ENCODE measurements around the gene CEP44. TPM values are rescaled to one million over a fixed set of nuclear protein-coding genes. Genes with fewer than 3 reads are reported as not detected.

CEP44 gene
- total RNA-seq, 1 experiment from 2014 or later: 11.5 TPM

GRCh38 chr4:174274436-174274835 is 9.3 kb upstream of the CEP44 start:
- Histone ChIP-seq H3K27me3 (ENCODE audit: insufficient read depth, low read length) (no peaks in the 10 kb centered on the region), H3K36me3 (ENCODE audit: control insufficient read depth in 1 of 2, insufficient read depth in 2 of 2, low read length in 2 of 2) (no peaks in the 10 kb centered on the region), H3K9me2 (ENCODE audit: insufficient read depth) (no peaks in the 10 kb centered on the region), H2AFZ (ENCODE audit: low read depth, low read length, poor library complexity, severe bottlenecking) (no peak overlapping the region), H3K79me2 (ENCODE audit: insufficient read depth, low read length) (peaks cover 4% of the 10 kb centered on the region; the same call in 1 of the 2 replicates), H3K4me3 (replicated peaks in 1 of 2; ENCODE audit: low read depth in 1 of 2, low read length in 2 of 2) (no peak overlapping the region), H3K9ac (ENCODE audit: low read length) (no peak overlapping the region), H3K9me3 (ENCODE audit: control insufficient read depth in 1 of 2, insufficient read depth in 1 of 2, low read depth in 1 of 2, low read length in 2 of 2) (no peaks in the 10 kb centered on the region), H3K27ac (ENCODE audit: low read depth, low read length) (no peak overlapping the region), H3K4me2 (ENCODE audit: low read length) (no peak overlapping the region), H4K20me1 (ENCODE audit: insufficient read depth) (no peaks in the 10 kb centered on the region), H3K4me1 (ENCODE audit: control insufficient read depth in 1 of 2, insufficient read depth in 2 of 2, low read length in 2 of 2) (no peaks in the 10 kb centered on the region)
- no TSS peak for BruUV-seq (replicated peaks)
- POLR2A ChIA-PET: no interaction called here
- intact Hi-C loops (cut with micrococcal nuclease): no loop called here
- TF ChIP-seq CBX3 (IDR thresholded peaks at IDR 0.05; ENCODE audit: low read depth): no peak
- CTCF ChIA-PET: no interaction called here
- DNase-seq (ENCODE audit: low read depth, low spot score) (no peak), ATAC-seq (no peak)
- RAD21 ChIA-PET (ENCODE audit: low non-redundant PET in 1 of 2, low total read pairs in 2 of 2, uncharacterized antibody in 2 of 2, unreplicated experiment in 2 of 2): no interaction called here

- Histone ChIP-seq H3K4me1 (ENCODE audit: control insufficient read depth in 1 of 2, insufficient read depth in 2 of 2, low read length in 2 of 2) (no peaks in the 10 kb centered on the region), H2AFZ (ENCODE audit: low read depth, low read length, poor library complexity, severe bottlenecking) (no peak overlapping the region), H3K9me2 (ENCODE audit: insufficient read depth) (no peaks in the 10 kb centered on the region), H3K27me3 (ENCODE audit: insufficient read depth, low read length) (no peaks in the 10 kb centered on the region), H3K9me3 (ENCODE audit: control insufficient read depth in 1 of 2, insufficient read depth in 1 of 2, low read depth in 1 of 2, low read length in 2 of 2) (no peaks in the 10 kb centered on the region), H3K9ac (ENCODE audit: low read length) (no peak overlapping the region), H3K4me3 (replicated peaks in 1 of 2; ENCODE audit: low read depth in 1 of 2, low read length in 2 of 2) (no peak overlapping the region), H3K79me2 (ENCODE audit: insufficient read depth, low read length) (peaks cover 4% of the 10 kb centered on the region; the same call in 1 of the 2 replicates), H3K4me2 (ENCODE audit: low read length) (no peak overlapping the region), H3K27ac (ENCODE audit: low read depth, low read length) (no peak overlapping the region), H4K20me1 (ENCODE audit: insufficient read depth) (no peaks in the 10 kb centered on the region), H3K36me3 (ENCODE audit: control insufficient read depth in 1 of 2, insufficient read depth in 2 of 2, low read length in 2 of 2) (no peaks in the 10 kb centered on the region)
- TF ChIP-seq YY1 (IDR thresholded peaks at IDR 0.05; ENCODE audit: extremely low read depth, insufficient replicate concordance, low read depth, low read length) (no peak), EZH2phosphoT487 (IDR thresholded peaks at IDR 0.05; ENCODE audit: borderline replicate concordance) (no peak), RAD21 (IDR thresholded peaks at IDR 0.05; ENCODE audit: low read depth) (no peak), POLR2A (IDR thresholded peaks at IDR 0.05; ENCODE audit: borderline replicate concordance, extremely low read depth, insufficient read depth, insufficient read length) (no peak)
- DNase-seq (ENCODE audit: low read depth, low spot score): no peak
- ChIA-PET RAD21 (ENCODE audit: low non-redundant PET in 1 of 2, low total read pairs in 2 of 2, uncharacterized antibody in 2 of 2, unreplicated experiment in 2 of 2) (no interaction called here), CTCF (no interaction called here), POLR2A (no interaction called here)
- intact Hi-C loops (cut with micrococcal nuclease): no loop called here
- no peak for ATAC-seq
- no TSS peak for BruUV-seq (replicated peaks)
Observed at GRCh38 chr4:174275101-174275500, 8.6 kb upstream of the CEP44 start.
